ENCODE data around the gene SLC25A13.
A peak's percentile ranks its signal among the peaks of the same experiment; 100 is the strongest.
"Not testable (repeated sequence)": the region's sequence is repeated elsewhere in the genome, so short reads cannot be mapped to it uniquely, and the experiment has no call there.

Gene SLC25A13

GRCh38 chr7:96157856-96158255 is 164.0 kb downstream of the SLC25A13 start:
- H3K4me3 ChIP-seq (ENCODE audit: low read depth, low read length) = no peak overlapping the region
- TF ChIP-seq, protein P1, sequence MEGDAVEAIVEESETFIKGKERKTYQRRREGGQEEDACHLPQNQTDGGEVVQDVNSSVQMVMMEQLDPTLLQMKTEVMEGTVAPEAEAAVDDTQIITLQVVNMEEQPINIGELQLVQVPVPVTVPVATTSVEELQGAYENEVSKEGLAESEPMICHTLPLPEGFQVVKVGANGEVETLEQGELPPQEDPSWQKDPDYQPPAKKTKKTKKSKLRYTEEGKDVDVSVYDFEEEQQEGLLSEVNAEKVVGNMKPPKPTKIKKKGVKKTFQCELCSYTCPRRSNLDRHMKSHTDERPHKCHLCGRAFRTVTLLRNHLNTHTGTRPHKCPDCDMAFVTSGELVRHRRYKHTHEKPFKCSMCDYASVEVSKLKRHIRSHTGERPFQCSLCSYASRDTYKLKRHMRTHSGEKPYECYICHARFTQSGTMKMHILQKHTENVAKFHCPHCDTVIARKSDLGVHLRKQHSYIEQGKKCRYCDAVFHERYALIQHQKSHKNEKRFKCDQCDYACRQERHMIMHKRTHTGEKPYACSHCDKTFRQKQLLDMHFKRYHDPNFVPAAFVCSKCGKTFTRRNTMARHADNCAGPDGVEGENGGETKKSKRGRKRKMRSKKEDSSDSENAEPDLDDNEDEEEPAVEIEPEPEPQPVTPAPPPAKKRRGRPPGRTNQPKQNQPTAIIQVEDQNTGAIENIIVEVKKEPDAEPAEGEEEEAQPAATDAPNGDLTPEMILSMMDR (conservative IDR thresholded peaks at IDR 0.05; ENCODE audit: low read depth, low read length) = no peak
- DNase-seq (ENCODE audit: low read depth) = no peak

DNA sequence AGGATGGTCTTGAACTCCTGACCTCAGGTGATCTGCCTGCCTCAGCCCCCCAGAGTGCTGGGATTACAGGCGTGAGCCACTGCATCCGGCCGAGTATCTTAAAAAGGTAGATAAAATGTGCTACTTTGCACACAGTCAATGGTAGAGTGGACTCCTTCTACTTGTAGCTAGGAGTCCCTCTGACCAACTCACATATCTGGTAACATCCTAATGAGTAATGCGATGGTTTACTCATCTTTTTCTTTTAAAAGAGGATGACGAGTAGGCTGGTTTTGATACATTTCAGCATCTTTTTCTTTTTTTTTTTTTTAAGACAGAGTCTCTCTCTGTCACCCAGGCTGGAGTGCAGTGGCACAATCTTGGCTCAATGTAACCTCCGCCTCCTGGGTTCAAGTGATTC is 167.4 kb downstream of the SLC25A13 start:
- not testable (repeated sequence) for DNase-seq (ENCODE audit: low read depth); H3K4me3 ChIP-seq (ENCODE audit: low read depth, low read length)

DNA sequence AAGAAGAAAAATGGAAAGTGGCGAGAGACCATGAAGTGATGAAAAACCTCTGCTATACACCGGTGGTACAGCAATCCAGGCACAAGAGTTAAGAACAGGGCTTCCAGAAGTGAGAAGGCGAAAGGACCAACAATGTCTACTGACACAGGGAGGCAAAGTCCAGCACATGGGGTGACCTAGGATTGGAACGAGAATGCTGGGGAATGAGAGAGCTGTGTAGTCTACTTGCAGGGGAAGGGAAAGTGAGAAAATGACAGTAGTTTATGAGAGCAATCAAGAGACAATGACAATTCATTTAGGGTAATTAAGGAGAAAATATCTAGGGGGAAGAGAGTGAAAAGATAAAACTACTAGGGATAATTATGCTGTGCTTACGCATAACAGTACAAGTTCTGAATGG is 169.2 kb downstream of the SLC25A13 start:
- no peak overlapping the region for H3K4me3 ChIP-seq (ENCODE audit: low read depth, low read length)
- DNase-seq (ENCODE audit: low read depth) = no peak
- TF ChIP-seq, protein P1 (conservative IDR thresholded peaks at IDR 0.05; ENCODE audit: low read depth, low read length) = no peak

- DNase-seq (ENCODE audit: low read depth) = no peak
- H3K4me3 ChIP-seq (ENCODE audit: low read depth, low read length) = no peak overlapping the region
- TF ChIP-seq, protein P1 (conservative IDR thresholded peaks at IDR 0.05; ENCODE audit: low read depth, low read length) = no peak
Observed at GRCh38 chr7:96151889-96152288, 170.0 kb downstream of the SLC25A13 start.

- TF ChIP-seq, protein P1 (conservative IDR thresholded peaks at IDR 0.05; ENCODE audit: low read depth, low read length) = no peak
- H3K4me3 ChIP-seq (ENCODE audit: low read depth, low read length) = no peak overlapping the region
- peak; percentile 7 for DNase-seq (ENCODE audit: low read depth)
Observed at GRCh38 chr7:96144260-96144526, 177.7 kb downstream of the SLC25A13 start.

DNA sequence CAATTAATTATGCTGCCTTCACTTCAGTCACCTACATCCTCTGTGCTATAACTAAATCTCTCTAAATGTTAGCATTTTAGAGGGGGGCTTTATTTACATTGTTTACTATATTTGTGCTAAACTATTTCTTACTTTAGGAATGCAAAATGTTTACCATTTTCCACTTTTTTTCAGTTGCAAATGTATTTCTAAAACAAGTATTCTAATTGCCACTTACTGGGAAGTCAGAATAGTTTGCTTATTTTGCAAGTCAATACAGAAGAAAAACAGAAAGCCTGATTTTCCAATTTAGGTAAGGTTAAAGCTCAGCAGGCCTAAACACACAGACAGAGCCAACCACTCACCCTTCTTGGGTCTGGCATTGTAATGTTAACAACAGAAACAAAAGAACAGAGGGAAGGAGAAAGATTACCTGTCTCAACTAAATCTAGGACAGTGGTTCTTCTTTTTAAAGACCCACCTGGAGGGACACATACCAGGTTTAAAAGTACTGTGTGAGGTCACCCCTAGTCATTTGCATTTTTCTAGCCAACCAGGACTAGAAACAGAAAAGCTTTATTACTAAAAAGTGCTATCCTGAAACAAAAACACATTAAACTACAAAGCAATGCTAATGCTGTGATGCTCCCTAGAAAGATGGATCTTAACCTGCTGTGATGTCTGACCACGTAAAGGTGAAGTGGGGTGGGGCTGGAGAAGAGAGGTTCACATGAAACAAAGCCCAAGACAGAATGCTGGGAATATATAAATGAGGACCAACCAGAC is 178.2 kb downstream of the SLC25A13 start:
- TF ChIP-seq, protein P1 (conservative IDR thresholded peaks at IDR 0.05; ENCODE audit: low read depth, low read length) = no peak
- no peak for DNase-seq (ENCODE audit: low read depth)
- no peak overlapping the region for H3K4me3 ChIP-seq (ENCODE audit: low read depth, low read length)

GRCh38 chr7:96136600-96137239 is 185.2 kb downstream of the SLC25A13 start:
- no peak overlapping the region for H3K4me3 ChIP-seq (ENCODE audit: low read depth, low read length)
- no peak for DNase-seq (ENCODE audit: low read depth)
- TF ChIP-seq, protein P1 (conservative IDR thresholded peaks at IDR 0.05; ENCODE audit: low read depth, low read length) = no peak
